Right hindlimb (tissue), 1 donor: Measurements from ENCODE around the gene APAF1.

Source experiments
- DNase-seq: peaks from one replicate; pipeline ENCODE4 v3.0.0-alpha.2; 2018

Gene APAF1

GRCh38 chr12:98669751-98670150, 24.7 kb downstream of the APAF1 start:
- DNase-seq = no peak

DNA sequence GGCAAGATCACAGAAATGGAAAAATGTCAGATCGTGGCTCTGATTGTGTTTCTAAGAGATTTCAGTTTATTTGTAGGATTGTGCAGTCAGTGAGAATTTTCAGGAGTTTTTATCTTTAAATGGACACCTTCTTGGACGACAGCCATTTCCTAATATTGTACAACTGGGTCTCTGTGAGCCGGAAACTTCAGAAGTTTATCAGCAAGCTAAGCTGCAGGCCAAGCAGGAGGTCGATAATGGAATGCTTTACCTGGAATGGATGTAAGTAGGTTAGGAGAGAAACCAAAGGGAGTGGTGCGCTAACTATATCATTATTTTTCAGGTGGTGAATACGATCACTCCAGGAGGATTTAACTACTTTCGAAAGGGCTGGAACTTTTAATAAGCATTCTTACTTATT, 26.4 kb downstream of the APAF1 start:
- no peak for DNase-seq

- DNase-seq = no peak
Measured at GRCh38 chr12:98674841-98675240, 29.8 kb downstream of the APAF1 start.

GRCh38 chr12:98678236-98678945, 33.3 kb downstream of the APAF1 start:
- DNase-seq = no peak

DNA sequence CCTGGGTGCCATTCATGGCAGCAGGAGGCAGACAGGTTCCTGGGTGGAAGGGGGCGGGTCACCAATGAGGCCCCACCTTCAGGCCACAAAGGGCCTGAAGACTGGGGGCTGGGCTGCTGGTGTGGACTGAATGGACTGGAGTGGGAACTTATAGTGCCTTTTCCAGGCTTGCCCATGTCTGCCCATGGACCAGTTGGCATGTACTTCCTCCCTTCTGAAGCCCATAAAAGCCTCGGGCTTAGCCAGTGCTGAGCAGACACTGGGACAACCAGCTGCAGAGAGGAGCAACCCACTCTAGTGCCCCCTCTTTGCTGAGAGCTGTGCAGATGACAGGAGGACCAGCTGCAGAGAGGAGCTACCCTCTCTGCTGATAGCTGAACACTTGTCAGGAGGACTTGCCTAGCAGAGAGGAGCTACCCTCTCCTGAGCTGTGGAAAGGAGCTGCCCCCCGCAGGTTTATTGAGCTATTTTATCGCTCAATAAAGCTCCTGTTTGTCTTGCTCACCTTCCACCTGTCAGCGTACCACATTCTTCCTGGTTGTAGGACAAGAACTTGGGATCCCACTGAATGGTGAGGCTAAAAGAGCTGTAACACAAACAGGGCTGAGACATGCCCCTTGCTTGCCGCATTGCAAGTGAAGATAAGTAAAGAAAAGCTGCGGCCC, 34.0 kb downstream of the APAF1 start:
- no peak for DNase-seq

- no peak for DNase-seq
Measured at GRCh38 chr12:98679611-98680005, 34.5 kb downstream of the APAF1 start.

DNA sequence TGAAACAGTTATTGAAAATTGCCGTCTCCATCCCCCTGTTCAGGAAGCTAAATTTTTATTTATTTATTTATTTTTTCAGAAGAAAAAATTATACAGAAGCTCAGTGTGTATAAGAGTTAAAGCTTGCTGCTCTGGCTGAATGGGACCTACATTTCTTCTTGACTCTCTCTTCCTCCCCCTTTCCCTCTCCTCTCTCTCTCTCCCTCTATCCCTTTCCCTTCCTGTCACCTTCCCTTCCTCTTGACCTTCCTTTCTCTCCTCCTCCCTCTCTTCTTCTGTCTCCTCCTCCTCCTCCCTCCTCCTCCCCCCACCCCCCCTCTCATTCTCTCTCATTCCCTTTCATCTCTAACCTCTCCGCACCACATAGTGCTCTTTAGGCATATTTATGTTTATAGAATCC, 39.1 kb downstream of the APAF1 start:
- DNase-seq = no peak

GRCh38 chr12:98686603-98687002, 41.5 kb downstream of the APAF1 start:
- no peak for DNase-seq

DNA sequence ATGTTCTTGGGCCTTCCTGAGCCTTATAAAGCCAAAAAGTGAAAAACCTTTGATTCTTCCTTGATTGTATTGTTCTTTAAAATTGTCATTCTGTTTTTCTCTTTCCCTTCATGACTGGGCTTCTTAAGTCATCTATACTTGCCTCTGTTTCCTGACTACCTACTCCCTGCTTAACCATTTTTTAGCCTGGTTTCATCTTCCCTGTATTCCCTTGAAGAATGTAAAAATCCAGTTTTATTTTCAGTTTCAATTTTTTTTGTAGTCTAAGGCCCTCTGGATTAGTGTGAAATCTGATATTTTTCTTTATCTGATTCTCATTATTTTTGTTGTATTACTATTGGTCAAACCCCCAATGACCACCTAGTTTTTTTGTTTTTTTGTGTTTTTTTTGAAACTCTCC, 46.3 kb downstream of the APAF1 start:
- DNase-seq = no peak

- no peak for DNase-seq
Measured at GRCh38 chr12:98696036-98696646, 51.1 kb downstream of the APAF1 start.

DNA sequence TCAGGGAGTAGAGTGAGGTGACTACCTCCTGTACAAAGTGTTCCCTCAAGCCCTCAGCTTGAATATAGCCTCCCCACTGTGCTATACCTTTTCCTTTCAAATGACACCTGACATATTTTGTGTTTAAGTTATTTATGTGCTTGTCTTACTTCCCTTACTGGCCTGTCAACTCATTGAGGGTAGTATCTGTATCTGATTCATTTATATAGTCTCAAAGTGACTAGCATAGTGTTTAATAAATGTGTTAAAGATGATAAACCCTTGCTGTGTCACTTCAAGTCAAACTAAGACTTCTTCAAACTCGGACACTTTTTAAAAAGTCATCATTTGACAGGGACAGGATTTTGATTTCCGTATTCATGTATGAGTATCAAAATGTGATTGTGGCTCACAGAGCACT, 52.1 kb downstream of the APAF1 start:
- DNase-seq = no peak

DNA sequence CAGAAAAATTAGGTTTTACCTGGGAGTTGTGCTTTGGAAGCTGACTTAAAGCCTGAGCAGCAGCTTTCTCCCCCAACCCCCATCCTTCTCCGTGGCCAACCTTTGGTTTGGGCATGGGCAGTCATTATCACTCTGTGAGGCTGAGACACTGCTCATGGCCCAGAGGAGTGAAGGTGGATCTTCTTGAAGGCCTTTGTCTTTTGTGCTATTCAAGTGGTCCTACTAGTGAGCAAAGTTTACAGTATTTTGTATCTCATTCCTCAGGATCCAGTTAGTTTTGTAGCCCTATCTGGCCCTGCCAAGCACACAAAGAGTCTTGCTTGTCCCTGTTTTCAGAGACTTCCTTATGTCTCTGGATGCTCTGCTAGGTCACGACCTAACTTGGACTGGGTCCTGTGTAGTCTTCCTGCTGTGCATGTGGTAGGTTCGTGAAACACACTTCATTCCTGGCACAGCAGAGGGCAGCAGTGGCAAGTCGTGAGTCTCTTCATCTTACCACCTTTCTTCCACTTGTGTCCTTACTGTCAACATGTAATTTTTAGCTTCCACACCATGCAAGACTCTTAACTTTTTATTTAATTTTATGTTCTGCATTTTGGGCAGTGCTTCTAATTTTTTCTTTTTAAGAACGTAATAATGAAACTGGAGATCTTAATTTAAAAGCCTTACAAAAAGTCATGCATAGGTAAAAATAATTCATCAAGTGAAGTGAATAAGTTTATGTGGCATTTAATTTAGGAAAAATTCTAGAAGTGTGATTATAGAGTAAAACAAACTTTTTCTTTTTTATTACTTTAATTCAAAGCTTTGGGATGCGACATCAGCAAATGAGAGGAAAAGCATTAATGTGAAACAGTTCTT, 53.7 kb downstream of the APAF1 start:
- peak; percentile 57 for DNase-seq

DNA sequence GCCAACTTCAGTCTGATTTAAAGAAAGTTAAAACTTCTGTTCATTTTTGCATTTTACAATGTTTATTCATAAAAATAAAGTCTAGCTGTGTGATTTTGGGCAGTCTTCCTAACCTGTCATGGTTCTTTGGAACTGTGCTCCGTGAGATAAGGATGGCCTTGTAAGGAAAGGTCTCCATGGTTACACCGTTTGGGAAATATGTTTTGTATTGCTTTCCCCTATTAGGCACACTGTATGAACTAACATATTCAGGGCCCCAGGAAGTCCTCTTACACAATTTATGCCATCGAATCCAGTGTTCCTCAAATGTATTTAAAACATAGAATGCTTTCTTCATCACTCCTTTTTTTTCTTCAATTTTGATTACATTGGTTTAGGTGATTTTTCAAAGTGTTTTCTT, 54.5 kb downstream of the APAF1 start:
- no peak for DNase-seq

- DNase-seq = no peak
Measured at GRCh38 chr12:98701166-98701565, 56.1 kb downstream of the APAF1 start.

- no peak for DNase-seq
Measured at GRCh38 chr12:98709022-98709421, 63.9 kb downstream of the APAF1 start.

DNA sequence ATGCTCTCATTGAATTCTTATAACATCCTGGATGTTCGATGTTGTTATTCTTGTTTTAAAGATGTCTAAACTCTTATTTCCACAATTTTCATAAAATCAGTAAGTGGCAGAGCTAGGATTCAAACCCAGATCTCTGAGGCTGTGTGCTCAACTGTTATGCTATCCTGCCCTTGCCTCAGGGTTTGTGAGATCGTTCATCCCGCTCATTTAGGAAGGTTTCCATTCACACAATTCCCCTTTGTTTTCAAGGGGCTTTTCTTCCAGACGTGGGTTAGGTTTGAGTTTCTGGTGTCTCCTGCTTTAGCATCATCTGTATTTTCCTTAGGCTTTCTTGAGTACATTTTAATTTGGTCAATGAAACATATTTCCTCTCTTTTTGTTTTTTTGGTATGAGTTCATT, 69.3 kb downstream of the APAF1 start:
- no peak for DNase-seq

GRCh38 chr12:98719515-98720504, 74.7 kb downstream of the APAF1 start:
- DNase-seq = no peak

GRCh38 chr12:98721204-98721702, 76.2 kb downstream of the APAF1 start:
- no peak for DNase-seq

- no peak for DNase-seq
Measured at GRCh38 chr12:98724384-98725155, 79.5 kb downstream of the APAF1 start.

GRCh38 chr12:98725476-98726247, 80.6 kb downstream of the APAF1 start:
- DNase-seq = peak; percentile 52
